Measurements from ENCODE around the gene XPC.

- TF ChIP-seq, protein P1, sequence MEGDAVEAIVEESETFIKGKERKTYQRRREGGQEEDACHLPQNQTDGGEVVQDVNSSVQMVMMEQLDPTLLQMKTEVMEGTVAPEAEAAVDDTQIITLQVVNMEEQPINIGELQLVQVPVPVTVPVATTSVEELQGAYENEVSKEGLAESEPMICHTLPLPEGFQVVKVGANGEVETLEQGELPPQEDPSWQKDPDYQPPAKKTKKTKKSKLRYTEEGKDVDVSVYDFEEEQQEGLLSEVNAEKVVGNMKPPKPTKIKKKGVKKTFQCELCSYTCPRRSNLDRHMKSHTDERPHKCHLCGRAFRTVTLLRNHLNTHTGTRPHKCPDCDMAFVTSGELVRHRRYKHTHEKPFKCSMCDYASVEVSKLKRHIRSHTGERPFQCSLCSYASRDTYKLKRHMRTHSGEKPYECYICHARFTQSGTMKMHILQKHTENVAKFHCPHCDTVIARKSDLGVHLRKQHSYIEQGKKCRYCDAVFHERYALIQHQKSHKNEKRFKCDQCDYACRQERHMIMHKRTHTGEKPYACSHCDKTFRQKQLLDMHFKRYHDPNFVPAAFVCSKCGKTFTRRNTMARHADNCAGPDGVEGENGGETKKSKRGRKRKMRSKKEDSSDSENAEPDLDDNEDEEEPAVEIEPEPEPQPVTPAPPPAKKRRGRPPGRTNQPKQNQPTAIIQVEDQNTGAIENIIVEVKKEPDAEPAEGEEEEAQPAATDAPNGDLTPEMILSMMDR (IDR thresholded peaks at IDR 0.05): no peak
- no peak for TF ChIP-seq POLR2A (IDR thresholded peaks at IDR 0.05)
Measured at GRCh38 chr3:14140668-14141067, 37.7 kb downstream of the XPC start.
